Thymus (tissue), 11 donors: ENCODE results near the gene UHRF1. TPM values are rescaled to one million over a fixed set of nuclear protein-coding genes. Genes with fewer than 3 reads are reported as not detected.

Experiments
- DNase-seq, 9 donors: peaks; one replicate each; pipeline ENCODE4 v3.0.0-alpha.2; 2013; ENCODE audit warnings: low spot score in 9 of 9, low read depth in 6 of 9, missing footprints in 1 of 9
- H3K27ac ChIP-seq, 2 donors: one replicate each; pipeline ENCODE4 v1.5.1; 2013; ENCODE audit warnings: control low read depth in 1 of 2, low read depth in 1 of 2, low read length in 1 of 2, mild to moderate bottlenecking in 1 of 2, moderate library complexity in 1 of 2
- H3K27me3 ChIP-seq, 2 donors: one replicate each; pipeline ENCODE4 v1.5.1; 2013; ENCODE audit warnings: low read length in 1 of 2; ENCODE audit not compliant: control insufficient read depth in 2 of 2, insufficient read depth in 1 of 2
- H3K36me3 ChIP-seq, 2 donors: one replicate each; pipeline ENCODE4 v1.5.1; 2013; ENCODE audit warnings: low read length in 1 of 2, mild to moderate bottlenecking in 1 of 2, moderate library complexity in 1 of 2; ENCODE audit not compliant: control insufficient read depth in 2 of 2, insufficient read depth in 2 of 2
- H3K4me1 ChIP-seq, 2 donors: one replicate each; pipeline ENCODE4 v1.5.1; 2013; ENCODE audit warnings: low read length in 2 of 2; ENCODE audit not compliant: control insufficient read depth in 2 of 2, insufficient read depth in 2 of 2
- H3K4me3 ChIP-seq, 2 donors: one replicate each; pipeline ENCODE4 v1.5.1; 2013; ENCODE audit warnings: low read length in 2 of 2, control low read depth in 1 of 2, mild to moderate bottlenecking in 1 of 2
- H3K9me3 ChIP-seq, 2 donors: one replicate each; pipeline ENCODE4 v1.5.1; 2013; ENCODE audit warnings: low read length in 1 of 2, mild to moderate bottlenecking in 1 of 2; ENCODE audit not compliant: control insufficient read depth in 2 of 2, insufficient read depth in 1 of 2
- WGBS: extraction: QIAGEN DNeasy Blood & Tissue Kit; methylation state at CpG from one replicate; pipeline ENCODE4 v1.1.7; 2013; 5-methylcytosine and 5-hydroxymethylcytosine counted together
- polyA plus RNA-seq: library from polyadenylated mRNA; stranded (reverse); fragments of 200-250 nt; gene quantifications from one replicate; pipeline ENCODE4 v1.2.3, GENCODE V29; 2013
- total RNA-seq: library from RNA; stranded (reverse); fragments of 120-200 nt; gene quantifications from one replicate; pipeline ENCODE4 v1.2.4, GENCODE V29; 2013
- donor health status: healthy.

The UHRF1 gene
- total and polyA plus RNA-seq, 2 donors = 4.3 to 71.7 TPM

DNA sequence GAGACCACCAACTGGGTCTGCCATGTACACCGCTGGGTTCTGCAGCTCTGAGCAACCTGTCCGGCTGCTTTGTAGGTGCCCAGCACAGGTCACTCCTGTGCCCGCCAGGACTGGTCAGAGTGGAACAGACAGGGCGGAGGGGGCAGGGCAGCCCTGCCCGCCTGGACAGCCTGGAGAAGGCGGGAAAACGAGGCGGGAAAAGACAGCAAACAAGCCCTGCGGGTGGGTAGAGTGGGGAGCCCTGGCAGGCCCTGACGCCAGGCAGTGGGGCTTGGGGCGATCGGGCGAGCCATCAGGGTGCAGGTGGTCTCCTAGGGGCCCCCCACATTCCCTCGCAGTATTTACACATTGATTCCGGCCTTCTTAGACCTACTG, 533 bp upstream of the UHRF1 start:
- no peak for DNase-seq
- no peaks in the 10 kb centered on the region for H3K9me3 ChIP-seq
- H3K27me3 ChIP-seq = no peaks in the 10 kb centered on the region
- peak overlapping the region in 1 of 2 donors; percentile 37 for H3K27ac ChIP-seq
- H3K36me3 ChIP-seq = peaks cover 5 to 34% of the 10 kb centered on the region in 2 donors
- 93% methylated on average over 15 of the region's 15 CpGs for WGBS
- H3K4me1 ChIP-seq = peaks cover 27 to 65% of the 10 kb centered on the region in 2 donors
- H3K4me3 ChIP-seq = no peak overlapping the region

GRCh38 chr19:4909897-4910593, 744 bp downstream of the UHRF1 start:
- no peaks in the 10 kb centered on the region for H3K27me3 ChIP-seq
- H3K4me1 ChIP-seq = peaks cover 37 to 77% of the 10 kb centered on the region in 2 donors
- peak in 8 of 9 donors; percentile 78 to 96 (median 93) for DNase-seq
- H3K27ac ChIP-seq = peak overlapping the region in 1 of 2 donors; percentile 76
- peak overlapping the region; percentile 74 to 82 for H3K4me3 ChIP-seq
- under 1% methylated on average over 85 of the region's 85 CpGs for WGBS
- H3K36me3 ChIP-seq = peaks cover 9 to 46% of the 10 kb centered on the region in 2 donors
- H3K9me3 ChIP-seq = no peaks in the 10 kb centered on the region

DNA sequence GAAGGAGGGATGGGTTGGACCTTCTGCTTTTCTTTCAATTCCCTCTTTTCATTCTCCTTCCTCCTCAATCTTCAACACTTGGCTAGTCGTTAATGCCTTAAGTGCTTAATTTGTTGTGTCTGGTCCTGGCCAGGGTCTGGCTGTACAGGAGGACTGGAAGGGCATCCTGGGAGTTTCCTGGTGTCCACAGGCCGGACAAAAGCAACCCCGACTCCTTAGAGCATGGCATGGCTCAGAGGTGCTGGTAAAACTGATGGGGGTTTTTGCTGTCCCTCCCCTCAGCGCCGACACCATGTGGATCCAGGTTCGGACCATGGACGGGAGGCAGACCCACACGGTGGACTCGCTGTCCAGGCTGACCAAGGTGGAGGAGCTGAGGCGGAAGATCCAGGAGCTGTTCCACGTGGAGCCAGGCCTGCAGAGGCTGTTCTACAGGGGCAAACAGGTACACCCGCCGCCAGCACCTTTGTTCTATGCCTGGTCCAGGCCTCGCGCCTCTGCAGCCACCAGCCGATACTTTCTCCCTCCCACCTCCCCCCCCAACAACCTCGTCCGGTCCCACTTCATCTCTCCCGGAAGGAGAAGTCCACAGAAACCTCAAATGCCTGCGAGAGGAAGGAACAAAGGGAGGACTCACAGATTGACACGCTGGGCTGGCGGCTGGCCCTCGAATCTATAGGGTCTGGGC, 1.4 kb downstream of the UHRF1 start:
- no peaks in the 10 kb centered on the region for H3K9me3 ChIP-seq
- H3K4me1 ChIP-seq = peaks cover 43 to 84% of the 10 kb centered on the region in 2 donors
- no peaks in the 10 kb centered on the region for H3K27me3 ChIP-seq
- H3K27ac ChIP-seq = peak overlapping the region; percentile 3 to 76
- H3K4me3 ChIP-seq = peak overlapping the region; percentile 74 to 82
- DNase-seq = peak in 3 of 9 donors; percentile 31 to 49 (median 40)
- peaks cover 9 to 53% of the 10 kb centered on the region in 2 donors for H3K36me3 ChIP-seq
- 3% methylated on average over 23 of the region's 23 CpGs for WGBS

- WGBS = 14% methylated on average over 15 of the region's 15 CpGs
- DNase-seq = peak in 1 of 9 donors; percentile 39
Measured at GRCh38 chr19:4911314-4911713, 2.0 kb downstream of the UHRF1 start.

GRCh38 chr19:4911786-4912672, 2.7 kb downstream of the UHRF1 start:
- Histone ChIP-seq H3K36me3 (peaks cover 5 to 65% of the 10 kb centered on the region in 2 donors), H3K4me3 (peak overlapping the region; percentile 74 to 82), H3K4me1 (peaks cover 44 to 86% of the 10 kb centered on the region in 2 donors), H3K27ac (peak overlapping the region; percentile 26 to 76), H3K27me3 (no peaks in the 10 kb centered on the region), H3K9me3 (no peaks in the 10 kb centered on the region)
- peak in 8 of 9 donors; percentile 67 to 91 (median 80) for DNase-seq
- WGBS = 13% methylated on average over 29 of the region's 29 CpGs

More at GRCh38 chr19:4911314-4911713, 2.0 kb downstream of the UHRF1 start:
- Histone ChIP-seq H3K4me1 (peaks cover 44 to 86% of the 10 kb centered on the region in 2 donors), H3K9me3 (no peaks in the 10 kb centered on the region), H3K36me3 (peaks cover 9 to 59% of the 10 kb centered on the region in 2 donors), H3K4me3 (peak overlapping the region; percentile 74 to 82), H3K27ac (peak overlapping the region; percentile 0 to 76), H3K27me3 (no peaks in the 10 kb centered on the region)

- Histone ChIP-seq H3K36me3 (peaks cover 9 to 79% of the 10 kb centered on the region in 2 donors), H3K9me3 (no peaks in the 10 kb centered on the region), H3K4me1 (peaks cover 40 to 69% of the 10 kb centered on the region in 2 donors), H3K27ac (peak overlapping the region in 1 of 2 donors; percentile 88), H3K27me3 (no peaks in the 10 kb centered on the region), H3K4me3 (peak overlapping the region; percentile 71 to 82)
- WGBS = 77% methylated on average over 24 of the region's 24 CpGs
- no peak for DNase-seq
Measured at GRCh38 chr19:4913996-4914735, 4.9 kb downstream of the UHRF1 start.

GRCh38 chr19:4914736-4915501, 5.6 kb downstream of the UHRF1 start:
- Histone ChIP-seq H3K9me3 (no peaks in the 10 kb centered on the region), H3K27me3 (no peaks in the 10 kb centered on the region), H3K36me3 (peaks cover 9 to 85% of the 10 kb centered on the region in 2 donors), H3K4me1 (peaks cover 37 to 68% of the 10 kb centered on the region in 2 donors), H3K27ac (peak overlapping the region; percentile 62 to 88), H3K4me3 (peak overlapping the region; percentile 71 to 82)
- peak in 1 of 9 donors; percentile 61 for DNase-seq
- WGBS = 59% methylated on average over 23 of the region's 23 CpGs
